Muscle of leg (tissue), 11 donors: ENCODE measurements around the gene PLXNA4. TPM values are rescaled to one million over a fixed set of nuclear protein-coding genes. Genes with fewer than 3 reads are reported as not detected.

Source experiments
- DNase-seq: peaks from one replicate; pipeline ENCODE4 v3.0.0; 2013
- H3K27ac ChIP-seq: one replicate; pipeline ENCODE4 v1.5.1; 2013; ENCODE audit warnings: mild to moderate bottlenecking, low read length, control low read depth
- H3K27me3 ChIP-seq: one replicate; pipeline ENCODE4 v1.6.1; 2013; ENCODE audit warnings: low read length; ENCODE audit not compliant: control insufficient read depth, insufficient read depth
- H3K36me3 ChIP-seq: one replicate; pipeline ENCODE4 v1.6.1; 2013; ENCODE audit warnings: low read length; ENCODE audit not compliant: control insufficient read depth, insufficient read depth
- H3K4me1 ChIP-seq: one replicate; pipeline ENCODE4 v1.6.1; 2013; ENCODE audit warnings: low read length; ENCODE audit not compliant: control insufficient read depth, insufficient read depth
- H3K4me3 ChIP-seq: one replicate; pipeline ENCODE4 v1.5.1; 2013; ENCODE audit warnings: low read length, control low read depth
- H3K9me3 ChIP-seq: replicated peaks from 2 replicates; pipeline ENCODE4 v1.6.1; 2013; ENCODE audit warnings: low read depth, low read length; ENCODE audit not compliant: control insufficient read depth
- WGBS: methylation state at CpG from one replicate; pipeline ENCODE4 v1.1.5; 2013; ENCODE audit warnings: missing lambda C conversion rate; ENCODE audit not compliant: insufficient coverage; 5-methylcytosine and 5-hydroxymethylcytosine counted together
- polyA plus RNA-seq, 8 donors: library from polyadenylated mRNA; unstranded; fragments of 120-200 nt; gene quantifications; one replicate each; pipeline versions ENCODE4 v1.2.1 to v1.2.3, GENCODE V29; 2013; ENCODE audit warnings: inconsistent platforms in 1 of 8, low replicate concordance in 1 of 8; ENCODE audit not compliant: insufficient read length in 8 of 8, insufficient read depth in 1 of 8
- total RNA-seq: library from RNA; stranded (reverse); fragments of 120-200 nt; gene quantifications from one replicate; pipeline ENCODE4 v1.2.4, GENCODE V29; 2013

Gene PLXNA4
- total and polyA plus RNA-seq, 9 donors, result 1.3 to 3.3 (median 2.1) TPM

GRCh38 chr7:132090444-132090843 is 485.8 kb downstream of the PLXNA4 start:
- Histone ChIP-seq H3K36me3 (no peaks in the 10 kb centered on the region), H3K27me3 (peaks cover 2% of the 10 kb centered on the region), H3K4me1 (no peaks in the 10 kb centered on the region), H3K27ac (no peak overlapping the region), H3K9me3 (no peaks in the 10 kb centered on the region), H3K4me3 (no peak overlapping the region)
- no peak for DNase-seq
- no CpG with 5 or more reads among the region's 4 CpGs for WGBS

- no peaks in the 10 kb centered on the region for H3K9me3 ChIP-seq
- H3K27ac ChIP-seq, result no peak overlapping the region
- H3K4me1 ChIP-seq, result no peaks in the 10 kb centered on the region
- no peaks in the 10 kb centered on the region for H3K27me3 ChIP-seq
- 73% methylated on average over 2 of the region's 3 CpGs for WGBS
- H3K4me3 ChIP-seq, result no peak overlapping the region
- no peaks in the 10 kb centered on the region for H3K36me3 ChIP-seq
- DNase-seq, result no peak
Measured at GRCh38 chr7:132089356-132089755, 486.9 kb downstream of the PLXNA4 start.

GRCh38 chr7:132087421-132087820 is 488.8 kb downstream of the PLXNA4 start:
- no peak for DNase-seq
- 100% methylated on average over 2 of the region's 2 CpGs for WGBS
- no peak overlapping the region for H3K4me3 ChIP-seq
- no peaks in the 10 kb centered on the region for H3K9me3 ChIP-seq
- peaks cover 3% of the 10 kb centered on the region for H3K4me1 ChIP-seq
- peaks cover 2% of the 10 kb centered on the region for H3K27me3 ChIP-seq
- no peaks in the 10 kb centered on the region for H3K36me3 ChIP-seq
- H3K27ac ChIP-seq, result no peak overlapping the region

GRCh38 chr7:132084776-132085388 is 491.4 kb downstream of the PLXNA4 start:
- Histone ChIP-seq H3K27me3 (peaks cover 2% of the 10 kb centered on the region), H3K4me3 (no peak overlapping the region), H3K27ac (no peak overlapping the region), H3K9me3 (no peaks in the 10 kb centered on the region), H3K36me3 (no peaks in the 10 kb centered on the region), H3K4me1 (peaks cover 12% of the 10 kb centered on the region)
- DNase-seq, result no peak
- 89% methylated on average over 5 of the region's 8 CpGs for WGBS

GRCh38 chr7:132083537-132084123 is 492.6 kb downstream of the PLXNA4 start:
- WGBS, result 70% methylated on average over 8 of the region's 8 CpGs

GRCh38 chr7:132083126-132083525 is 493.1 kb downstream of the PLXNA4 start:
- peaks cover 2% of the 10 kb centered on the region for H3K27me3 ChIP-seq
- WGBS, result 66% methylated on average over 7 of the region's 10 CpGs
- DNase-seq, result peak; percentile 48
- no peak overlapping the region for H3K4me3 ChIP-seq
- H3K4me1 ChIP-seq, result peaks cover 12% of the 10 kb centered on the region
- no peak overlapping the region for H3K27ac ChIP-seq
- H3K36me3 ChIP-seq, result no peaks in the 10 kb centered on the region
- no peaks in the 10 kb centered on the region for H3K9me3 ChIP-seq

More at GRCh38 chr7:132083537-132084123, 492.6 kb downstream of the PLXNA4 start:
- no peaks in the 10 kb centered on the region for H3K36me3 ChIP-seq
- DNase-seq, result no peak
- H3K4me1 ChIP-seq, result peaks cover 12% of the 10 kb centered on the region
- no peak overlapping the region for H3K4me3 ChIP-seq
- H3K27me3 ChIP-seq, result peaks cover 2% of the 10 kb centered on the region
- no peak overlapping the region for H3K27ac ChIP-seq
- H3K9me3 ChIP-seq, result no peaks in the 10 kb centered on the region

- H3K4me3 ChIP-seq, result no peak overlapping the region
- WGBS, result no CpG with 5 or more reads among the region's 1 CpG
- no peaks in the 10 kb centered on the region for H3K36me3 ChIP-seq
- no peak for DNase-seq
- H3K4me1 ChIP-seq, result peaks cover 12% of the 10 kb centered on the region
- no peak overlapping the region for H3K27ac ChIP-seq
- H3K27me3 ChIP-seq, result peaks cover 2% of the 10 kb centered on the region
- H3K9me3 ChIP-seq, result no peaks in the 10 kb centered on the region
Measured at GRCh38 chr7:132082394-132082793, 493.9 kb downstream of the PLXNA4 start.

GRCh38 chr7:132081686-132082085 is 494.6 kb downstream of the PLXNA4 start:
- Histone ChIP-seq H3K4me1 (peaks cover 12% of the 10 kb centered on the region), H3K27me3 (peaks cover 2% of the 10 kb centered on the region), H3K9me3 (no peaks in the 10 kb centered on the region), H3K36me3 (no peaks in the 10 kb centered on the region), H3K4me3 (no peak overlapping the region), H3K27ac (no peak overlapping the region)
- WGBS, result 75% methylated on average over 1 of the region's 2 CpGs
- no peak for DNase-seq

- WGBS, result 92% methylated on average over 2 of the region's 6 CpGs
- H3K9me3 ChIP-seq, result no peaks in the 10 kb centered on the region
- no peak overlapping the region for H3K4me3 ChIP-seq
- no peak for DNase-seq
- H3K27me3 ChIP-seq, result peaks cover 5% of the 10 kb centered on the region
- no peaks in the 10 kb centered on the region for H3K36me3 ChIP-seq
- H3K27ac ChIP-seq, result no peak overlapping the region
- peaks cover 12% of the 10 kb centered on the region for H3K4me1 ChIP-seq
Measured at GRCh38 chr7:132080967-132081668, 495.2 kb downstream of the PLXNA4 start.

- peak; percentile 30 for DNase-seq
- Histone ChIP-seq H3K27ac (no peak overlapping the region), H3K4me3 (no peak overlapping the region), H3K9me3 (no peaks in the 10 kb centered on the region), H3K36me3 (no peaks in the 10 kb centered on the region), H3K4me1 (peaks cover 13% of the 10 kb centered on the region), H3K27me3 (peaks cover 5% of the 10 kb centered on the region)
- whole genome bisulfite sequencing, result no CpG with 5 or more reads among the region's 1 CpG
Measured at GRCh38 chr7:132080467-132080866, 495.8 kb downstream of the PLXNA4 start.
